Measurements from ENCODE around the gene C4BPB. TPM values are rescaled to one million over a fixed set of nuclear protein-coding genes. Genes with fewer than 3 reads are reported as not detected.

The C4BPB gene
- polyA plus RNA-seq, 1 donor (not counting 4 experiments of a cell fraction or from before 2014, with no cell fraction given) = not detected

DNA sequence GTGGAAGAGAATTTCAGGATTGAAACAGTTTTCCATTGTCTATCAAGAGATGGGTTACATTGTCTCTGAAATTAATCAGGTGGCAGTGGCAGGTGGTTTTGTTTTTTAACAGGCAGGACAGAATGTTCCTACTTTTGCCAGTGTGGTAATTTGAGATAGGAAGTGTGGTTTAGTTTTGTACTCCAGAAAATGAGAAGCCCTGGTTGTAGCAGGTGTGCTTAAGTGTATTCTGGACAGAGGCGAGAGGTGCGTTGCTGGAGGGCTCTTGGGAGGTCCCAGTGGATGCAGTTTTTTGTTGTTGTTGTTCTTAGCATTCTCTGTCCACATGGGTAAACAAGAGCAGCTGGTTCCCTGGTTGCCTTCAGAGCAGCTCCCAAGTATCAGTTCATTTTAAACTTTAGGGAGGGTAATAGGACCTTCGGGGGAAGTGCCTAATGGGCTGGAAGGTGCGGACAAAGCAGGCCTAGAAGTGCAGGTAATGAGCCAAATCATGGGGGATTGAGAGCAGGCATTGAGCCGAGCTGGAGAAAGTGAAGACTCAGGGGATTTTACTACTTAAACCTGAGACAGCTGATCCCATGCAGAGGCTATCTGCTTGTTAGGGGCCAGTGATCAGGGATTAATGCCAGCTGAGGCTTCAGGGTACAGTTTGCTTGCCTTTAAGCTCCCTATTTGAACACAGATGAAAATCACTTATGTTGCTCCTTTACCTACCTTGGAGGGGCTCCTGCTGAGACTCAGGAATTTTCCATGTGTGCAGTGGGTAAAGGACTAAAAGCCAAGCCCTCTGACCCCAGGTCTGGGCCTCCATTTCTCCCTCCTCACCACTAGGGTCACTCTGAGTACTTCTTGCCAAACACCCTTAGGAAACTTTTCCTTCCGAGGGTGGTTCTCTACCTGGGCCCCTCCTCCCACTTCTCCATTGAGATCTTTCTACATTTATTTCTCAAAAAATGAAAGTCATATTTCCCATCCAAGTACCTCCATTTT, 29.5 kb upstream of the C4BPB start:
- H3K27me3 ChIP-seq (ENCODE audit: control insufficient read depth, extremely low read depth, insufficient read depth, low read length) = no peaks in the 10 kb centered on the region
- dilution Hi-C loops (cut with MboI; ENCODE audit: extremely low pct_ligation_motif_present, low sequenced_read_pairs) = no loop called here
- H3K4me1 ChIP-seq (ENCODE audit: control insufficient read depth, extremely low read depth, insufficient read depth, low read length) = peaks cover 6% of the 10 kb centered on the region
- no peaks in the 10 kb centered on the region for H3K9me3 ChIP-seq (ENCODE audit: control insufficient read depth, low read depth, low read length)
- TF ChIP-seq, protein P1, sequence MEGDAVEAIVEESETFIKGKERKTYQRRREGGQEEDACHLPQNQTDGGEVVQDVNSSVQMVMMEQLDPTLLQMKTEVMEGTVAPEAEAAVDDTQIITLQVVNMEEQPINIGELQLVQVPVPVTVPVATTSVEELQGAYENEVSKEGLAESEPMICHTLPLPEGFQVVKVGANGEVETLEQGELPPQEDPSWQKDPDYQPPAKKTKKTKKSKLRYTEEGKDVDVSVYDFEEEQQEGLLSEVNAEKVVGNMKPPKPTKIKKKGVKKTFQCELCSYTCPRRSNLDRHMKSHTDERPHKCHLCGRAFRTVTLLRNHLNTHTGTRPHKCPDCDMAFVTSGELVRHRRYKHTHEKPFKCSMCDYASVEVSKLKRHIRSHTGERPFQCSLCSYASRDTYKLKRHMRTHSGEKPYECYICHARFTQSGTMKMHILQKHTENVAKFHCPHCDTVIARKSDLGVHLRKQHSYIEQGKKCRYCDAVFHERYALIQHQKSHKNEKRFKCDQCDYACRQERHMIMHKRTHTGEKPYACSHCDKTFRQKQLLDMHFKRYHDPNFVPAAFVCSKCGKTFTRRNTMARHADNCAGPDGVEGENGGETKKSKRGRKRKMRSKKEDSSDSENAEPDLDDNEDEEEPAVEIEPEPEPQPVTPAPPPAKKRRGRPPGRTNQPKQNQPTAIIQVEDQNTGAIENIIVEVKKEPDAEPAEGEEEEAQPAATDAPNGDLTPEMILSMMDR (optimal IDR thresholded peaks at IDR 0.05 in 1 of 3, IDR thresholded peaks at IDR 0.05 in 1 of 3, conservative IDR thresholded peaks at IDR 0.05 in 1 of 3; ENCODE audit: extremely low read depth in 1 of 3, insufficient read depth in 2 of 3, low read length in 3 of 3) = no peak
- no peak for TF ChIP-seq EZH2 (IDR thresholded peaks at IDR 0.05; ENCODE audit: low read length)
- H2AFZ ChIP-seq (ENCODE audit: control insufficient read depth, low read length) = no peak overlapping the region
- FAIRE-seq (no peak), DNase-seq (ENCODE audit: low read depth, low spot score) (no peak)
- H3K4me2 ChIP-seq (ENCODE audit: control insufficient read depth, extremely low read depth, insufficient read depth, low read depth, low read length) = no peak overlapping the region
- H4K20me1 ChIP-seq (ENCODE audit: control insufficient read depth, extremely low read depth, insufficient read depth, low read length) = no peaks in the 10 kb centered on the region
- no peaks in the 10 kb centered on the region for H3K9me1 ChIP-seq (ENCODE audit: control insufficient read depth, extremely low read depth, insufficient read depth, low read length)
- no peak overlapping the region for H3K4me3 ChIP-seq (ENCODE audit: control insufficient read depth in 2 of 3, extremely low read depth in 1 of 3, insufficient read depth in 2 of 3, low read depth in 1 of 3, low read length in 3 of 3)
- H3K27ac ChIP-seq (ENCODE audit: control insufficient read depth, insufficient read depth, low read length) = no peak overlapping the region
- peaks cover 8 to 22% of the 10 kb centered on the region in 2 experiments for H3K36me3 ChIP-seq (ENCODE audit: control insufficient read depth in 2 of 2, extremely low read depth in 1 of 2, insufficient read depth in 2 of 2, low read length in 2 of 2)
- H3K9ac ChIP-seq (ENCODE audit: control insufficient read depth, extremely low read depth, insufficient read depth, low read length) = no peak overlapping the region
- no peaks in the 10 kb centered on the region for H3K79me2 ChIP-seq (ENCODE audit: control insufficient read depth, insufficient read depth, low read length)

DNA sequence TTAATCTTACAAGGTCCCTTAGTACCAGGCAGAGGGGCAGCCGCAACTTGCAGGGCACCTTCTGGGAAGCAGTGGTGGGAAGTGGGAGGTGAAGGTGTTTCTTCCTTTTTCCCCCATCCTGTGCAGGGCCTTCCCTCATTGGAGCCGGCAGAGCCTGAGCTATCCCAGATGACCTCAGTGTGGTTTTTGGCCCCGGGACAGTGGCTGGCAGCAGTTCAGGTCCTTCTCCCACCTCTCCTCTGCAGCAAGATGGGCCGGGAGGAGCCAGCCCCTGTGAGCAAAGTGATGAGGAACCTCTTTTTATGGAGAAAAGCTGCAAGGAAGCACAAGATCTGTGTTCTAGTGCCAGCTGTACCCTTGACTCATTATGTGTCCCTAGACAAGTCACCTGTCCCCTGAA, 28.8 kb upstream of the C4BPB start:
- H3K27ac ChIP-seq (ENCODE audit: control insufficient read depth, insufficient read depth, low read length) = no peak overlapping the region
- H3K36me3 ChIP-seq (ENCODE audit: control insufficient read depth in 2 of 2, extremely low read depth in 1 of 2, insufficient read depth in 2 of 2, low read length in 2 of 2) = peaks cover 8 to 23% of the 10 kb centered on the region in 2 experiments

More for the DNA sequence above, 28.8 kb upstream of the C4BPB start:
- Histone ChIP-seq H3K9ac (ENCODE audit: control insufficient read depth, extremely low read depth, insufficient read depth, low read length) (no peak overlapping the region), H3K9me1 (ENCODE audit: control insufficient read depth, extremely low read depth, insufficient read depth, low read length) (no peaks in the 10 kb centered on the region), H3K4me3 (ENCODE audit: control insufficient read depth in 2 of 3, extremely low read depth in 1 of 3, insufficient read depth in 2 of 3, low read depth in 1 of 3, low read length in 3 of 3) (no peak overlapping the region), H3K9me3 (ENCODE audit: control insufficient read depth, low read depth, low read length) (no peaks in the 10 kb centered on the region), H3K4me1 (ENCODE audit: control insufficient read depth, extremely low read depth, insufficient read depth, low read length) (no peaks in the 10 kb centered on the region), H3K79me2 (ENCODE audit: control insufficient read depth, insufficient read depth, low read length) (no peaks in the 10 kb centered on the region), H2AFZ (ENCODE audit: control insufficient read depth, low read length) (no peak overlapping the region), H3K27me3 (ENCODE audit: control insufficient read depth, extremely low read depth, insufficient read depth, low read length) (no peaks in the 10 kb centered on the region), H4K20me1 (ENCODE audit: control insufficient read depth, extremely low read depth, insufficient read depth, low read length) (no peaks in the 10 kb centered on the region), H3K4me2 (ENCODE audit: control insufficient read depth, extremely low read depth, insufficient read depth, low read depth, low read length) (no peak overlapping the region)
- dilution Hi-C loops (cut with MboI; ENCODE audit: extremely low pct_ligation_motif_present, low sequenced_read_pairs) = no loop called here
- FAIRE-seq (no peak), DNase-seq (ENCODE audit: low read depth, low spot score) (no peak)
- TF ChIP-seq, protein P1 (optimal IDR thresholded peaks at IDR 0.05 in 1 of 3, IDR thresholded peaks at IDR 0.05 in 1 of 3, conservative IDR thresholded peaks at IDR 0.05 in 1 of 3; ENCODE audit: extremely low read depth in 1 of 3, insufficient read depth in 2 of 3, low read length in 3 of 3) = no peak
- TF ChIP-seq EZH2 (IDR thresholded peaks at IDR 0.05; ENCODE audit: low read length) = no peak
